Measurements from ENCODE around the gene ATRNL1.
"Not testable (repeated sequence)": the region's sequence is repeated elsewhere in the genome, so short reads cannot be mapped to it uniquely, and the experiment has no call there.

ATRNL1 gene

GRCh38 chr10:115094416-115095140 is 1.4 kb downstream of the ATRNL1 start:
- ChIA-PET CTCF (interaction anchor here (1.0 kb wide), 2 partner anchors 10 to 218 kb away, joined by 3 to 4 read pairs; no protein-coding TSS in a partner anchor), POLR2A (no interaction called here)
- no peak overlapping the region for H3K4me3 ChIP-seq (ENCODE audit: low read depth, low read length)

GRCh38 chr10:115095758-115096157 is 2.6 kb downstream of the ATRNL1 start:
- ChIA-PET POLR2A (no interaction called here), CTCF (interaction anchor here (1.0 to 1.1 kb wide), 2 partner anchors 217 to 218 kb away, joined by 4 to 5 read pairs; no protein-coding TSS in a partner anchor)
- no peak for TF ChIP-seq CTCF (IDR thresholded peaks at IDR 0.05; ENCODE audit: insufficient read depth, low read length, missing control alignments)
- no peak overlapping the region for H3K4me3 ChIP-seq (ENCODE audit: low read depth, low read length)
- no peak for DNase-seq (ENCODE audit: low read depth, low spot score)

More at GRCh38 chr10:115094416-115095140, 1.4 kb downstream of the ATRNL1 start:
- DNase-seq (ENCODE audit: low read depth, low spot score), result no peak
- no peak for TF ChIP-seq CTCF (IDR thresholded peaks at IDR 0.05; ENCODE audit: insufficient read depth, low read length, missing control alignments)

- no peak overlapping the region for H3K4me3 ChIP-seq (ENCODE audit: low read depth, low read length)
- no peak for TF ChIP-seq CTCF (IDR thresholded peaks at IDR 0.05; ENCODE audit: insufficient read depth, low read length, missing control alignments)
- no peak for DNase-seq (ENCODE audit: low read depth, low spot score)
- CTCF ChIA-PET, result interaction anchor here (1.1 to 1.2 kb wide), 2 partner anchors 10 to 800 kb away, joined by 3 read pairs; no protein-coding TSS in a partner anchor
- POLR2A ChIA-PET, result no interaction called here
Measured at GRCh38 chr10:115103700-115104099, 10.5 kb downstream of the ATRNL1 start.

GRCh38 chr10:115105411-115105810 is 12.2 kb downstream of the ATRNL1 start:
- POLR2A ChIA-PET; H3K4me3 ChIP-seq (ENCODE audit: low read depth, low read length); DNase-seq (ENCODE audit: low read depth, low spot score); CTCF ChIA-PET: not testable (repeated sequence)

- no peak for TF ChIP-seq CTCF (IDR thresholded peaks at IDR 0.05; ENCODE audit: insufficient read depth, low read length, missing control alignments)
- POLR2A ChIA-PET, result no interaction called here
- CTCF ChIA-PET, result no interaction called here
- no peak for DNase-seq (ENCODE audit: low read depth, low spot score)
- H3K4me3 ChIP-seq (ENCODE audit: low read depth, low read length), result no peak overlapping the region
Measured at GRCh38 chr10:115107830-115108229, 14.7 kb downstream of the ATRNL1 start.

- ChIA-PET POLR2A (no interaction called here), CTCF (interaction anchor here (1.2 kb wide), 1 partner anchor 241 kb away, joined by 3 read pairs; no protein-coding TSS in a partner anchor)
- H3K4me3 ChIP-seq (ENCODE audit: low read depth, low read length), result no peak overlapping the region
- no peak for TF ChIP-seq CTCF (IDR thresholded peaks at IDR 0.05; ENCODE audit: insufficient read depth, low read length, missing control alignments)
- DNase-seq (ENCODE audit: low read depth, low spot score), result no peak
Measured at GRCh38 chr10:115117301-115117700, 24.1 kb downstream of the ATRNL1 start.

- ChIA-PET CTCF (no interaction called here), POLR2A (no interaction called here)
- TF ChIP-seq CTCF (IDR thresholded peaks at IDR 0.05; ENCODE audit: insufficient read depth, low read length, missing control alignments), result no peak
- DNase-seq (ENCODE audit: low read depth, low spot score), result no peak
- H3K4me3 ChIP-seq (ENCODE audit: low read depth, low read length), result no peak overlapping the region
Measured at GRCh38 chr10:115118346-115118745, 25.2 kb downstream of the ATRNL1 start.
